Chondrocyte (in vitro differentiated cells): ENCODE measurements around the gene ITGA8. TPM values are rescaled to one million over a fixed set of nuclear protein-coding genes. Genes with fewer than 3 reads are reported as not detected.
"Not testable (repeated sequence)": the region's sequence is repeated elsewhere in the genome, so short reads cannot be mapped to it uniquely, and the experiment has no call there.

Source experiments
- DNase-seq: peaks from one replicate; pipeline ENCODE4 v3.0.0; 2021; ENCODE audit warnings: mixed read lengths, low spot score
- H3K27ac Mint-ChIP-seq: one replicate; pipeline ENCODE4 v1.8.0; 2021; ENCODE audit warnings: mild to moderate bottlenecking, moderate library complexity, mixed read lengths; ENCODE audit not compliant: unreplicated experiment
- H3K27me3 Mint-ChIP-seq: 2 replicates; pipeline ENCODE4 v1.8.0; 2021; ENCODE audit warnings: low read depth, mixed read lengths
- H3K36me3 Mint-ChIP-seq: 2 replicates; pipeline ENCODE4 v1.8.0; 2021; ENCODE audit warnings: low read depth, mixed read lengths
- H3K4me1 Mint-ChIP-seq: 2 replicates; pipeline ENCODE4 v1.8.0; 2021; ENCODE audit warnings: low read depth, mild to moderate bottlenecking, mixed read lengths
- H3K4me3 Mint-ChIP-seq: one replicate; pipeline ENCODE4 v1.8.0; 2021; ENCODE audit warnings: mild to moderate bottlenecking, moderate library complexity, mixed read lengths; ENCODE audit not compliant: unreplicated experiment
- H3K9me3 Mint-ChIP-seq: 2 replicates; pipeline ENCODE4 v1.8.0; 2021; ENCODE audit warnings: low read depth, mixed read lengths
- CTCF ChIP-seq: fragments of 200-600 bp; sonication (generic); IDR thresholded peaks from 2 replicates; pipeline ENCODE4 v1.5.0; 2021; ENCODE audit warnings: antibody characterized with exemption, mild to moderate bottlenecking, moderate library complexity
- total RNA-seq: library from RNA; stranded (reverse); gene quantifications from 3 replicates; pipeline ENCODE4 v1.2.1, GENCODE V29; 2021

ITGA8 gene
- total RNA-seq, 1 donor from 2014 or later: 5.6 TPM

- no peaks in the 10 kb centered on the region for H3K27me3 Mint-ChIP-seq
- H3K4me3 Mint-ChIP-seq: no peak overlapping the region
- DNase-seq: no peak
- no peak for TF ChIP-seq CTCF
- no peaks in the 10 kb centered on the region for H3K36me3 Mint-ChIP-seq
- H3K27ac Mint-ChIP-seq: no peak overlapping the region
- H3K9me3 Mint-ChIP-seq: no peaks in the 10 kb centered on the region
- peaks cover 47% of the 10 kb centered on the region for H3K4me1 Mint-ChIP-seq
Measured at GRCh38 chr10:15567952-15568351, 151.8 kb downstream of the ITGA8 start.

- Mint-ChIP-seq H3K36me3 (no peaks in the 10 kb centered on the region), H3K27me3 (no peaks in the 10 kb centered on the region), H3K4me3 (no peak overlapping the region), H3K27ac (no peak overlapping the region), H3K9me3 (no peaks in the 10 kb centered on the region), H3K4me1 (peaks cover 36% of the 10 kb centered on the region)
- no peak for TF ChIP-seq CTCF
- no peak for DNase-seq
Measured at GRCh38 chr10:15563246-15563645, 156.5 kb downstream of the ITGA8 start.

GRCh38 chr10:15562578-15562977 is 157.1 kb downstream of the ITGA8 start:
- no peak overlapping the region for H3K4me3 Mint-ChIP-seq
- H3K9me3 Mint-ChIP-seq: no peaks in the 10 kb centered on the region

GRCh38 chr10:15562116-15562515 is 157.6 kb downstream of the ITGA8 start:
- no peaks in the 10 kb centered on the region for H3K36me3 Mint-ChIP-seq
- no peaks in the 10 kb centered on the region for H3K27me3 Mint-ChIP-seq
- DNase-seq: no peak
- H3K4me1 Mint-ChIP-seq: peaks cover 44% of the 10 kb centered on the region
- no peak overlapping the region for H3K27ac Mint-ChIP-seq
- no peaks in the 10 kb centered on the region for H3K9me3 Mint-ChIP-seq
- no peak overlapping the region for H3K4me3 Mint-ChIP-seq
- TF ChIP-seq CTCF: no peak

More at GRCh38 chr10:15562578-15562977, 157.1 kb downstream of the ITGA8 start:
- peaks cover 43% of the 10 kb centered on the region for H3K4me1 Mint-ChIP-seq
- no peaks in the 10 kb centered on the region for H3K27me3 Mint-ChIP-seq
- H3K36me3 Mint-ChIP-seq: no peaks in the 10 kb centered on the region
- no peak for TF ChIP-seq CTCF
- no peak overlapping the region for H3K27ac Mint-ChIP-seq
- no peak for DNase-seq

GRCh38 chr10:15558136-15558535 is 161.6 kb downstream of the ITGA8 start:
- TF ChIP-seq CTCF: no peak
- H3K27ac Mint-ChIP-seq: peak overlapping the region; percentile 57
- no peak for DNase-seq

GRCh38 chr10:15557168-15557567 is 162.6 kb downstream of the ITGA8 start:
- H3K9me3 Mint-ChIP-seq, H3K27ac Mint-ChIP-seq, H3K27me3 Mint-ChIP-seq, H3K36me3 Mint-ChIP-seq, DNase-seq, H3K4me3 Mint-ChIP-seq: not testable (repeated sequence)
- peaks cover 24% of the 10 kb centered on the region for H3K4me1 Mint-ChIP-seq

More at GRCh38 chr10:15558136-15558535, 161.6 kb downstream of the ITGA8 start:
- H3K27me3 Mint-ChIP-seq: no peaks in the 10 kb centered on the region
- peaks cover 2% of the 10 kb centered on the region for H3K36me3 Mint-ChIP-seq
- peak overlapping the region; percentile 32 for H3K4me3 Mint-ChIP-seq
- peaks cover 26% of the 10 kb centered on the region for H3K4me1 Mint-ChIP-seq
- peaks cover 3% of the 10 kb centered on the region for H3K9me3 Mint-ChIP-seq
